Panc1 (cell line): Measurements from ENCODE around the gene CERS1. TPM values are rescaled to one million over a fixed set of nuclear protein-coding genes. Genes with fewer than 3 reads are reported as not detected.

ENCODE experiments used
- ATAC-seq: fragments of 200-7000 bp; cut with Tn5 transposase; 2 replicates; pipeline ENCODE4 v1.9.1; 2020; ENCODE audit warnings: mild to moderate bottlenecking, moderate library complexity
- BruUV-seq: library from RNA; stranded (reverse); fragments of 400-500 nt; replicated peaks from 2 replicates; lab custom pipeline; 2021; lab: Mats Ljungman, UMichigan
- CTCF ChIA-PET: fragments of 300-600 bp; sonication (Branson Sonifier 250); formaldehyde crosslinking; loops from one replicate; lab custom pipeline; 2022; ENCODE audit warnings: antibody characterized with exemption; lab: Charles Lee
- POLR2A ChIA-PET: fragments of 300-600 bp; sonication (Branson Sonifier 250); formaldehyde crosslinking; loops from one replicate; lab custom pipeline; 2022; ENCODE audit warnings: antibody characterized with exemption; lab: Charles Lee
- DNase-seq: peaks from one replicate; pipeline ENCODE4 v3.0.0-alpha.2; 2010; ENCODE audit warnings: low read depth, low spot score
- H3K27ac ChIP-seq: 2 replicates; pipeline ENCODE4 v1.5.1; 2011; ENCODE audit warnings: mild to moderate bottlenecking, low read length, inconsistent platforms
- H3K27me3 ChIP-seq: fragments of 200-500 bp; sonication (Bioruptor generic); 2 replicates; pipeline ENCODE4 v1.6.0; 2014; ENCODE audit warnings: low read length, inconsistent platforms; ENCODE audit not compliant: control insufficient read depth, insufficient read depth
- H3K36me3 ChIP-seq: fragments of 200-500 bp; sonication (Bioruptor generic); 2 replicates; pipeline ENCODE4 v1.5.1; 2014; ENCODE audit warnings: inconsistent platforms, mild to moderate bottlenecking, low read length, moderate library complexity; ENCODE audit not compliant: control insufficient read depth, insufficient read depth
- H3K4me1 ChIP-seq: 2 replicates; pipeline ENCODE4 v1.5.1; 2011; ENCODE audit warnings: inconsistent platforms, mild to moderate bottlenecking, low read length, moderate library complexity; ENCODE audit not compliant: control insufficient read depth, insufficient read depth
- H3K4me3 ChIP-seq, 2 experiments: 2 replicates each; pipeline ENCODE4 v1.5.1; 2011 to 2012; ENCODE audit warnings: low read depth in 2 of 2, low read length in 2 of 2, mild to moderate bottlenecking in 2 of 2, inconsistent platforms in 1 of 2, moderate library complexity in 1 of 2
- H3K9me3 ChIP-seq: fragments of 200-500 bp; sonication (Bioruptor generic); 2 replicates; pipeline ENCODE4 v1.5.1; 2014; ENCODE audit warnings: low read depth, mild to moderate bottlenecking, inconsistent platforms, low read length, moderate library complexity; ENCODE audit not compliant: control insufficient read depth, insufficient read depth
- CTCF ChIP-seq: fragments of 450-650 bp; IDR thresholded peaks from 2 replicates; pipeline ENCODE4 v1.5.1; 2017; ENCODE audit warnings: mild to moderate bottlenecking
- POLR2AphosphoS5 ChIP-seq: IDR thresholded peaks from 2 replicates; pipeline ENCODE4 v1.6.1; 2012; ENCODE audit warnings: mild to moderate bottlenecking, low read depth, low read length, moderate library complexity
- REST ChIP-seq, 2 experiments: IDR thresholded peaks; 2 replicates each; pipeline ENCODE4 v1.6.1; 2011 to 2012; ENCODE audit warnings: low read depth in 2 of 2, control low read depth in 1 of 2, low read length in 1 of 2, mild to moderate bottlenecking in 1 of 2, moderate library complexity in 1 of 2; ENCODE audit not compliant: insufficient read depth in 1 of 2
- SIN3A ChIP-seq: IDR thresholded peaks from 2 replicates; pipeline ENCODE4 v1.6.1; 2012; ENCODE audit warnings: low read depth, mild to moderate bottlenecking, low read length, moderate library complexity, borderline replicate concordance; ENCODE audit not compliant: insufficient read depth
- TCF7L2 ChIP-seq: IDR thresholded peaks from 2 replicates; pipeline ENCODE4 v1.6.1; 2011; ENCODE audit warnings: mild to moderate bottlenecking, low read depth, low read length, inconsistent platforms
- in situ Hi-C: cut with HindIII; loops from 2 replicates; pipeline ENCODE4 v1.10.0; 2016; ENCODE audit warnings: low sequenced_read_pairs, low pct_unique_long_range_greater_than_20kb
- intact Hi-C: fragments of 100-400 bp; cut with micrococcal nuclease; formaldehyde crosslinking; loops from one replicate; pipeline ENCODE4 v1.10.0; 2022; ENCODE audit not compliant: unreplicated experiment
- total RNA-seq: library from RNA; stranded (reverse); gene quantifications from one replicate; pipeline ENCODE4 v1.2.1, GENCODE V29; 2021; ENCODE audit not compliant: unreplicated experiment

The CERS1 gene
- total RNA-seq, 1 experiment from 2014 or later, result 4.5 TPM

GRCh38 chr19:18870531-18871172 lies 25.3 kb downstream of the CERS1 start:
- TF ChIP-seq REST (IDR thresholded peaks at IDR 0.05; ENCODE audit: insufficient read depth in 1 of 2, low read depth in 2 of 2, low read length in 1 of 2) (no peak), SIN3A (no peak), POLR2AphosphoS5 (no peak), CTCF (no peak), TCF7L2 (no peak)
- CTCF ChIA-PET, result no interaction called here

GRCh38 chr19:18869781-18870530 lies 26.0 kb downstream of the CERS1 start:
- TF ChIP-seq REST (IDR thresholded peaks at IDR 0.05; ENCODE audit: insufficient read depth in 1 of 2, low read depth in 2 of 2, low read length in 1 of 2), result no peak
- TF ChIP-seq CTCF, result no peak
- no peak for TF ChIP-seq TCF7L2
- TF ChIP-seq SIN3A, result no peak
- no peak for TF ChIP-seq POLR2AphosphoS5
- CTCF ChIA-PET, result no interaction called here
- Histone ChIP-seq H3K36me3 (no peaks in the 10 kb centered on the region), H3K27me3 (no peaks in the 10 kb centered on the region), H3K27ac (no peak overlapping the region), H3K4me1 (no peaks in the 10 kb centered on the region), H3K9me3 (no peaks in the 10 kb centered on the region), H3K4me3 (no peak overlapping the region)
- ATAC-seq (no peak), DNase-seq (no peak)
- POLR2A ChIA-PET, result no interaction called here
- intact Hi-C loops, result no loop called here
- BruUV-seq, result no TSS peak
- in situ Hi-C loops, result no loop called here

More at GRCh38 chr19:18870531-18871172, 25.3 kb downstream of the CERS1 start:
- Histone ChIP-seq H3K27ac (no peak overlapping the region), H3K9me3 (no peaks in the 10 kb centered on the region), H3K4me3 (no peak overlapping the region), H3K36me3 (no peaks in the 10 kb centered on the region), H3K27me3 (no peaks in the 10 kb centered on the region), H3K4me1 (no peaks in the 10 kb centered on the region)
- BruUV-seq, result no TSS peak
- no peak for ATAC-seq
- DNase-seq, result no peak
- POLR2A ChIA-PET, result no interaction called here
- in situ Hi-C loops, result no loop called here
- intact Hi-C loops, result no loop called here
